HG03108 (cell line): ENCODE data around the gene GRM7.

Experiments
- ATAC-seq: cut with Tn5 transposase; IDR thresholded peaks from one replicate; pipeline ENCODE4 v1.9.1; 2021; ENCODE audit warnings: moderate library complexity; ENCODE audit not compliant: unreplicated experiment

GRM7 gene

DNA sequence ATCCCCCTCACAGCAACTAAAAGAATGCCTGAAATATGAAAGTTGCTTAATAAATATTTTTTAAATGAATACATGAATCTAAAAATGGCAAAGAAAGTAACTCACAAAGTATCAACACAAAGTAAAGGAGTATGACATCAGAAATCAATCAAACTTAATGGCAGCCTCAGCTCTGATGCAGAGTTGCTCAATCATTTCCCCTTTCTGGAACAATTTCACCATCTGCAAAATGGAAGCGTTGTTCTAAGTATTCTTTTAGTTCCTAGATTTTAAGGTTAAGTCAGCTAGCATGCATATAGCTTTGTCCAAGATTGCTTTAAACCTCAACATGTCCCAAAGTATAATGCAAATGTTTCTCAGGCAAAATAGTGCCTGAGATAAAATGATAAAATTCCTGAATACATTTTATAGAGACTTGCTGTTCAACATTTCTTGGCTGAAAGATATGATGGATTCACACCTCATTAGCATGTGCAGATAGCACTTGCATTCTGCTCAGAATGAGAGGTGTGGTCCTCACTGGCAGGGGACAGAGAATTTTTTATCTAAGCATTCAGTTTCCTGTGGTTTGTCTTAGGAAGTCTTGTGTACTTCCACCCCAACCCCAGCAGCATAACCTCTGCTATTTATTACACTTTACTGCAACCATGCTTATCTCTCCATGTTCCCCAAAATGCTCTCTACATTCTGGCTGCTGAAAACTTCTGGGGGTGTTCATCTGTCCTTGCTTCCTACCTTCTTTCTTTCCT is 429.3 kb downstream of the GRM7 start:
- no peak for ATAC-seq

DNA sequence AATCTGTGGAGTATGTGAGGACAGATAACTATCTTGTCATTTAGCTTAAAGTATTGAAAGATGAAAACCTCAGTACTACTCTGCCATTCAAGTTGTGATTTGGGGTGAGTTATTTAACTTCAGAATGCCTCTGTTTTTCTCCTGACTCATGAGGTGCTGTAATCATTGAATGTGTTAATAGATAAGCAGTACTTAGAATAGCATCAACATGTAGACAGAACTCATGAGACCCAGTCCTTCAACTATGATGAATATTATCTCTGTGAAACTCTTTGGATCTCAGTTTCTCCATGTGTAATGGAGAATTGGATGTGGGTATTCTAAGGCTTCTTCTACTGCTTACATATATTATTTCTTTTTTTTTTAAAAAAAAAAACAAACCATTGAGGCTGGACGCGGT is 431.4 kb downstream of the GRM7 start:
- no peak for ATAC-seq

DNA sequence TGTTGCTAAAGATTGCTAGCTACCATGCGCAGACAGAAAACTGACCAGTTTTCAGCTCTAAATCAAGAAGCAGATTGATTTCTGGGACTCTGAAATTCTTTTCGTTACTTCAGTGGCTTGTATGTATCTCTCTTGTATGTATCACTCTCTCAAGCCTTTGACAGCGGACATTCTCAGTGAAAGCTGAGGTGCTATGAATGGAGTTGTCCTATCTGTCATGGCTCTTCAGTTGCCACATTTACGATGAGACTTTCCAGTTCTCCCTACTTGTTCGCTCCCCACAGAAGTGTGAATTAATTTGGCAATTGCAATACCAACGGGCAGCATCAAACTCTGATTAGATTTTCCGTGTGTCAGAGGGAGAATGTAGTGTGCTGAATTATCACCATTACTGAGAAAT is 432.4 kb downstream of the GRM7 start:
- ATAC-seq, result no peak

DNA sequence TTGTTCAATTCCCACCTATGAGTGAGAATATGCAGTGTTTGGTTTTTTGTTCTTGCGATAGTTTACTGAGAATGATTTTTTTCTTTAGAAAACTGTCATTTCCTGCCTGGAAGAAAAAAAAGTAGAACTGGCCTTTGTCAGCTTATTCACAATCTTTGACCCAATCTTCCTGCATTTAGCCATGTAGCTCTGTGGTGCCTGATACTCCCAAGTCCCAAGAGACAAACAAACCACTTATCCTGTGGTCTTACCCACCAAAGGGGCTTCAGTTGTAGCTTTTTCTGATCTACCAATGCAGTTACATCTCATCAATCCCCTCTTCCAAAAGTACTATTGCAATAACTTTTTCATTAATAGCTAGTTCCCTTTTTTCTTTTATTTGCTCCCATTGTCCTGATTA is 444.6 kb downstream of the GRM7 start:
- no peak for ATAC-seq

DNA sequence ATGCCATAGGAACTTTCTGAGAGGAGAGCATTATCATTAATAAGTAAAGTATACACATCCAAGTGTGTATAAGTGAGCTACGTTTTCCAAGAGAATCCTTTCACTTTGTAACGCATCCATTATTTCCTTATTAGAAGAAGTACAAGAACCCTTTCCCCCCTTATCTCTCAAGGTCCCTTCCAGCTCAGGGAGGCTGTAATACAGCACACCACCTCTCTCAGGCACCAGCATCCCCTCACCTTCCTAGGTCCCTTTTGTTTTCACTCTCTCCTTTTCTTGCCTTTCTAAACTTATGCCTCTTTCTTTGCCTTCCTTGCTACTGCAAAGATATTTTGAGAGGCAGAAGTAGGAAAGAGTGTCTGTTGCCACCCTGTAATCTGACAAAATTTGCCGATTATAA is 446.0 kb downstream of the GRM7 start:
- ATAC-seq, result no peak

DNA sequence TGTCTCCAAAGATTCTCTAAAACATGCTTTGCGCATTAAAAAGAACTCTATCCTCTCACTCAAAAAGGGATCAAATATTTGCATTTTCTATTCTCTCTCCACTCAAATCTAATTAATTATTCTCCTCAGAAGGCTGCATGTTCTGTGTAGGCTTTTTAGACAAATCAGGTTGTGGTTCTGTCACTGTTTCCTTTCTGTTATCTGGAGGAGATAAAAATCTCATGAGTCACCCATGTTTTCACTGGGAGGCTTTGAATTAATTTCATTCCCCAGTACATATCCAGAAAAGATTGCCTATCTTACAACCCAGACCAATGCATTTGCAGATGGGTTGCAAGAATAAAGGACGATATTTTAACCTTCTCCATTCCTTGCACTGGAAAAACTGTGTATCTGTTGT is 446.5 kb downstream of the GRM7 start:
- ATAC-seq, result no peak

DNA sequence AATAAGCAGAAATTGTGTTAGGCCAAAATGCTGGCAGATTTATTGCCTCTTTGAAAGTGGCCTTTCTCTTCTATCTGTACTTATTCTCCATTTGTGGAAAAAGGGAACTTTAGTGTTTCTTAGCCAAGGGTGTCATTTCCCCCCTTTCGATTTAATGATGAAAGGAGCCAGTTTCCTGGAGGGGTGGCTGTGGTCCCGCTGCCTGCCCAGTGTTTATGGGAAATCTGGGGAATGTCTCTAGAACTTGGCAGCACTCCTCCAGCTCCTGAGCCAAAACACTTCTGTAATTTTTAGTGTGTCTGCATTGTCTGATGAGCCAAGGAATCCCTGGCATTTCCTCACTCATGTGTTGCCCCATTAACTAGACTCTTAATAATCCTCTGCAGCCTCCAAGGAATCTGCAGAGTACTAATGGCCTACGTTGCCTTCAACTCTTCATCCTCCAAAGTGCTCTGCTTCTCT is 448.8 kb downstream of the GRM7 start:
- no peak for ATAC-seq

DNA sequence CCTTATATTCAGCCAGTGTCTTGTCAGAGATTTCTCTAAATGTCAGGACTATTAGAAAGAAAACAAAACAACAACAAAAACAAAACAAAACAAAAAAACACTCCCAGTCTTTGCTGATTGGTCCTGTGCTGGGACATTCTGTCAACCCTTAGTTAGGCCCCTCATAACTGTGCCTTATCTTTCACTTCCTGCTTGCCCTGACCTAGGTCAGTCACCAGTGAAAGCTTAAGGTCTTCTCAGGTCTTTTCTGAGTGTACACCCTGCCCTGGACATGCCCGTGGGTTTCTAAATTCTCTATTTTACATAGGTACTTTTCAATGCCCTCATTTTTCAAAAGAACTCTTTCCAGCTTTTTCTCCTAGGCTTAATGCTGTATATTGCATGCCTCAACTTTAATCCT is 454.1 kb downstream of the GRM7 start:
- no peak for ATAC-seq

DNA sequence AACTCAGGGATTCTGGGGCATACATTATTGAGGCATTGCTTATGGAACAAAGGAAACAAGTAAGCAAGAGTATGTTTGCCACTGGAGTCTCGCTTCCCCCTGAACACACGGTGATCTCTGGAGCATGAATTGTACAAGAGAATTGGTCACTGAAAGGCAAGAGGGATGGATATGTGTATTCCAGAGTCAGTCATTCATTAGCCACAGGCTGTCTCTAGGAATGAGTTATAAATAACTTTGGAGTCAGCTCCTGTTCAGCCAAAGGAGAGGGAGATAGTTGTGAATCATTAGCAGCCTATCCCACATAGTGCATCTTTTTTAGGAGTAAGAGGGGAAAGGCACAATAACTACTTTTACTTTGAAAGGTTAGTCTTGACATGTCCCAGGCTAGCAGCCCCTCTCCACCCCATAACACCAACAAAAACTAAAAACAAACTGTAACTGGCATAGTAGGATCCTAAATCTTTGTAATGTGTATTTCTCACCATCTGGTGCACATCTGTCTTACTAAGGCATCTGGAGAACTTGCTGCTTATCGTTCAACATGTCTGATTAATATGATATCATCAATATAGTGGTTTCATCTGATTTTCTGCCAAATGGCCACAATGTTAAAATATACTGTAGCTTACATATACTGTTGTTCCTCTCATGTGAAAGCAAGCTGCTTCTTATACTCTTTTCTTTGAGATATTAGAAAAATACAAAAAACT is 462.2 kb downstream of the GRM7 start:
- ATAC-seq, result no peak

DNA sequence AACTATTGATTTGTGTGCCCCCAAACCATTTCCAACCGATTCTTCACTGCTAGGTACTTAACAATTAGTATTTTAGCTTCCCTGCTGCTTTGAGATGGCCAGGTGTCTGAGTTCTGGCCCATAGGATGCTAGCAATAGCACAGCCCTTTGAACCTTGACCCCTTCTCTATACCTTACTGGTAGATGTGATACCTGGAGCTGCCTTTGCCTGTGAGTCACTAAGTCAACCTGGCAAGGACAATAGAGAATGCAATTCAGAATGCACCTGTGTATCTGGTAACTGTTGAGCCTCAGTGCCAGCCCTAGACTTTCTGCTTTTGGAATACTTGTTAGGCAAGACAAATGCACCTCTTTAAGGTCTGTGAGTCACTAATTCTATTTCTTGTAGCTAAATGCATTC is 467.4 kb downstream of the GRM7 start:
- ATAC-seq, result no peak

DNA sequence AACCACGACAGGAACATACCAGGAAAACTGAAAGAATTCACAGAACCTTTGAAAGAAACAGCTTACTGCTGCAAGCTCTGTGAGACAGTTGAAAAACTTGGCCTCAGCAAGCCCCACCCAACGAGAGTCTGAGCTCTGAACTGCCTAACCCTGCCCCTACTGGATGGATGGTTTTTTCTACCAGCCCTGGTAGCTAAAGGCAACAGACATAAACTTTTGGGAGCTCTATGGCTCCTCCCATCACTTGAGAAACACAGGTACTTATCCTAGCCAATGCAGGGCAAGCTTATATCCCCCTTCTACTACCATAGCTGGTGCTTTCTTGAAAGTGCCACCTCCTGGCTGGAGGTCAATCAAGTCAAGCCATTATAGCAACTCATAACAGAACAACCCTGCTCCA is 471.8 kb downstream of the GRM7 start:
- no peak for ATAC-seq

DNA sequence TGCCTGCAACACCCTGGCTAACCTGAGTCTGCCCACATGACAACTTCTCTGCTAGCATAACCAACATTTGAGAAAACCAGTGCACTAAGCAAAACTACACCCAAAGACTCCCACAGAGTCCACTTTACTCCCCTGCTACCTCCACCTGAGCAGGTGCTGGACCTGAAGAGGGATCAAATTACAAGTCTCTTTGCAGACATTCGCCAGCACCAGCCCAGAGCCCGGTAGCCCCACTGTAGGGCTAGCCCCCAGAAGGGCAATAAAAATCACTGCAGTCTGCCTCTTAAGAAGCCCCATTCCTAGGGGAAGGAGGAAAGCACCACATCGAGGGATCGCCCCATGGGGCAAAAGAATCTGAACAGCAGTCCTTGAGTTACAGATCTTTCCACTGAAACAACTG is 472.2 kb downstream of the GRM7 start:
- ATAC-seq, result no peak

DNA sequence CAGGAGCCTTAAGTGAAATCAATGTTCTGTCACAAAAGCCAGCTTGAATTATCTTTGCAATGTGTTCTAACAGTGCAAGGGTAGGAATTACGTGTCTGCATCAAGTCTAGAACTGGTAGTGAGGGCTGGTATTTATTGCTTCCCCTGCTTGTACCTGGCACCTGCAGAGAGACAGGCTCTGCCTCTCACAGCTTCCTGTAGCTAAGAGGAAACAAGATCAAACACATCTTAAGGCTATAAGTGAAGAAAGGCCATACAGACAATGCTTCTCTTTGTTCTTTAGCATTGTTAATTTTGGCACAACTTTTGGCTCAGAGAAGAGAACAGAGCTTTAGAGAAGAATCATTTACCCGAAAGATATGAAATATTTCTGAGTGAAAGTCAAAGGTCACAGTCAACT is 479.9 kb downstream of the GRM7 start:
- no peak for ATAC-seq

DNA sequence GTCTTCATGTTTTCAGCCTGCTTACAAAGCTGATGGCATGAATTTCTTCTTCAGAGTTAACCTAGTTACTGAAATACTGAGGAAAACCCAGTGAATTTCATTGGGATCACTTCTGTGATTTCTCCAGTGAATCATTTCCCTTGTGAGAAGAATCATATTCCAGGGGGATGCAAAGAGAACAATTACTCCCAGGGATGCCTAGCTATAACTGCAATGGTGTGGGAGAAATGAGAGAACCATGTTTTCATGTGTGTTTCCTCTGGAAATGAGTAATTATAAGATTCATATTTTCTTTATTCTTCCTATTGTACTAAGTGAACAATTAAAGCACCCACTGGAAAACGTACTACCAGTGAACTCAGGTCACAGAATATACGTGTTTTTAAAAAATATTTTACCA is 485.4 kb downstream of the GRM7 start:
- ATAC-seq, result no peak

DNA sequence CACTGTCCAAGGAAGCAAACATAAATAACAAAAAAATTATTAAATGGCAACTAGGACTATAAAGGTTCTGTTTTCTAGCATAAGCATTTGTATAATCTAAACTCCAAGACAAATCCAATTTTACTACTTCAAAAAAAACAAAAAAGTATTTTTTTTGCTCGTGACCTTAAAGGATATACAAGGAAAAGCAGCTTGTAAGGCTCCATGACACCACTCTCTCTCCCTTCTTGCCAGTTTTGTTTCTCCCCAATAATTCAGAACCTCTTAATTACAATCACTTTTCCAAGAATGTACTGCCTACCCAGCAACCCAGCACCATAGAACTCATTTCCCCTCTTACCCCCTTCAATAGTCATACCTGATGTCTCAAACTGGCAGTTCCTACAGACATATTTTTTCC is 496.2 kb downstream of the GRM7 start:
- no peak for ATAC-seq

DNA sequence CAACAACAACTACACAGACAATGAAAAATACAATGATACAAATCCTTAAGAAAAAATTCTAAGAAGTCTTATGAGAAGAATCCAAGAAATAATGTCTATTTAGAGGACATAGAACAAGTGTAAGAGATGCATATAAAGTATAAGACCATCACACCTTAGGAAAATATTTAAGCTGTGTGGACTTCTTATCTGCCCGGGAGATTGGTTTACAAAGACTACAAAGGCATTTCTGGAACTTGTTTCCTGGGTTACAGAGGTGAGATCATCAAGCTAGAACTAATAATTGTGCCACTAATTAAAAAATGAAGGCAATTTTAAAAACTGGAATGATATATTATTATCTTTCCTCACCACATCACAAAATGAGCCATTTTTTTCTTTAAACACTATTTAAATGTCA is 507.1 kb downstream of the GRM7 start:
- ATAC-seq, result no peak

DNA sequence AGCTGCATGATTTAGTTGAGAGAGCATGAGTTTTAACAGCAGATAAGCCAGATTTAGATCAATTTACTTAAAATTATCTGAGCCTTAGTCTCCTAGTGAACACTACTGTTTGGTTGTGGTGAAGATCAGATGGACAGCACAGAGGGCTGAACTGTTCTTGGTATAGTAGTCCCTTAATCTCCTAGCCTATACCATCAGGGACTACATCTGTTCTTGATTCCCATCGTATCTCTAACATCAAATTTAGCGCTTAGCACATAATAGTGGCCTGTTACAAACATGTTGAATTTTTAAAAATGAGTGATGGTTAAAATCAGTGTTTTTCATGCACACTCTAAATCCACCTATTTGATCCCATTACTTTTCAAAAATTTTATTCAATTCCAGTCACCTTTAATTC is 507.7 kb downstream of the GRM7 start:
- no peak for ATAC-seq

DNA sequence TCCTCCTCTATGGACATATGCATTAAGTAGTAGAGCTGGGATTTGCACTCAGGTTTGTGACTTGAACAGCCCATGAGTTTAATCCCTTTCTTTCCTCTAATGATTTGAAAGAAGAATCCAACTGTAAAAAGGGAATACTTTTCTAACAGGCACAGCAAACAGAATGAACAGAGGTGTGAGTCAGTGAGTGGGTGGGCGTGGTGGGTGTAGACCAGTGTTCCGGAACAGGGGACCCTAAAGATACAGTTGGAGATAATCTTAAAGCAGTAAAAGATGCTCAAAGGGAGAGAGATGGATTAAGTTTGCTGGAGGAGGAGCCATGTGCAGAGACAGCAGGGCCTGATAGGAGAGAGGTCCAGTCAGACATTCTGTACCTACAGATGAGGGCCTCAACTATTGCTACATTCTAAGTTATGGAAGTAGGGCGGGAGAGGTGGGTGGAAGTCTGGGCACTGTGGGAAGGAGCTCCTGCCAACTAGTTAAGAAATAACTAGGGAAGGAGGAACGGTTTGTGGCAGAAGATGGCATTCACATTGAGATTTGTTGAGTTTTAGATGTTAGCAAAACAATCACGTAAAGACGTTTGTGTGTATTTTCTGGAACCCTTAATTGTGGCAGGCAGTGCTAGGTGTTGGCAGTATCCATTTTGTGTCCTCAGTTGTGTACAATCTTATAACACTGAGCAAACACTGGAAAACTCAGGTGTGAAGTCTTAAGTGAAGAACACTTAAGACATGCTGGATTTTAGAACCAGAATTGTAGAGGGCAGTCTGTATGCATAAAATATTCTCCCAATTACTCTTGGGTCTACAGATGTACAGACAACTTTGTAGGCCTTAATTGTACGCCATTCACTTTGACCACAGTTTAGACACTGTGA is 511.0 kb downstream of the GRM7 start:
- ATAC-seq, result no peak

DNA sequence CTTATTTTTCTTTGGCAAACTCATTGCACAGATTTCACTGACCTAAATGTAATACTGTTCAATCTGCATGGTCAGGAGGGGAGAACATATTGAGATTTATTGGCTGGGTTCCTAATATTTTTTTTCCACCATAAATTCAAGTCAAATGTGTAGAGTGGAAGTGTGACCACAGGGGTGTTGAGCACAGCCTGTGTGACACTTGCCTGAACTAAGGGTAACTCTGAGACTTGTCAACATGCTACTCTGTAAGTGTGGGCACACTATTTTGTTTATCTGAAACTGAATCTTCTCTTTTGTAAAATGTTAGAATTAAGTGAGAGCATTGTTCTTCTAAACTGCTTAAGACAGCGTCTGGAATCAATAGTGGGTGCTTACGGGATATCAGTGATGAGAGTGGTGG is 516.2 kb downstream of the GRM7 start:
- ATAC-seq, result no peak

DNA sequence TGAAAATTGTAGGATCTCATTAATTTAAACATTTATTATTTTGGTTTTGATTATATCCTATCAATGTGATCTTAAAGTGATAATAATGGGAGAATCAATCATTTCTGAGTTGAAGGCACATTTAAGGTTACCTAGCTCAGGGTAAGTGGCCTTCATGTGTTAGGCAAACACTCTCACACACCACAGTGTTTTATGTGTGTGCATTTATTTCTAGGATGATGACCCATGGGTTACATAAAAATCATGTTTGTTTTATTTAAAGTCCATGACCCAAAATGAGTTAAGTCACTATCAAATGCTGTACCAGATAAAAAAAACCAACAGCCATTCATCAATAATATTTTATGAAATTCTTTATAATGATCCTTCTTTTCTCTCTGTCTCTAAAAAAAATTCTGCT is 520.8 kb downstream of the GRM7 start:
- no peak for ATAC-seq

DNA sequence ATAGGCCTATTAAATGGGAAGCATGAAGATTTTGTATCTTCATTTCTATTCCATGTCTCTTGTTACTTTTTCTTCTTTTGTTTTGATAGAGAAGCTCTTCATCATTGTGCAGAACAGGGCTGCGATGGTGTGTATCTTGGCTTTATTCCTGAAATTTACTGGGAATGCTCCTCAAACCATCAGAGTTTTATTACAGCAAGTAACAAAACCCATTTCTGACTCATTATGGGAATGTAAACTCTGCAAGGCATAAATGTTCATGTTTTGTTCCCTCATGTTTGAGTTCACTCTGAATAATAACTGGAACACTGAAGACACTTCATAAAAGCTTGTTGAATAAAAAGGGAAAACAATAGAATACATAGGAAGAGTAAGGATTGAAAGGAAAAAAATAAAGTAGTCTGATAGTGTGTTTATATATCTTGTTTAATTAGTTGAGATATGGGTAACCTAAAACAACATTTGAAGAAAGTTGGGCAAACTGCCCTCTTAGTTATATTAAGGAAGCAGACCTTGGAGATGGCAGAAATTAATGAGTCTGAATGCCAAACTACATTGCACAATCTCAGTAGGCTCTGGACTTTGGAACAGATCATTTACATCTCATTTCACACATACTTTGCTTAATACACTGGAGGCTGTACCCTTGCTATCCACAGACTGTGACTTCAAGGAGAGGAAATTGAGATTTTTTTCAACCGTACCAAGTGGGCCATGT is 521.5 kb downstream of the GRM7 start:
- ATAC-seq, result no peak
